Heart left ventricle (tissue), 16 donors: Measurements from ENCODE around the gene CRELD2. TPM values are rescaled to one million over a fixed set of nuclear protein-coding genes. Genes with fewer than 3 reads are reported as not detected.

Experiments
- ATAC-seq, 4 donors: fragments of 200-7000 bp; cut with Tn5 transposase; one replicate each; pipeline ENCODE4 v1.9.1; 2020 to 2022; ENCODE audit warnings: moderate library complexity in 4 of 4, mild to moderate bottlenecking in 3 of 4, moderate number of reproducible peaks in 1 of 4
- DNase-seq, 5 donors: peaks; one replicate each; pipeline ENCODE4 v3.0.0-alpha.2; 2020
- H3K27ac ChIP-seq, 12 donors: fragments of 200-600 bp; sonication (generic) in 4 of 12; one replicate each; pipeline versions ENCODE4 v1.5.0 to v1.8.0; 2016 to 2022; ENCODE audit warnings: mild to moderate bottlenecking in 2 of 12
- H3K27me3 ChIP-seq, 9 donors: fragments of 200-600 bp; sonication (generic) in 2 of 9; one replicate each; pipeline versions ENCODE4 v1.5.1 to v1.8.0; 2016 to 2022; ENCODE audit warnings: mild to moderate bottlenecking in 3 of 9
- H3K36me3 ChIP-seq, 9 donors: fragments of 200-600 bp; sonication (generic) in 2 of 9; one replicate each; pipeline versions ENCODE4 v1.5.0 to v1.8.0; 2018 to 2022; ENCODE audit warnings: mild to moderate bottlenecking in 2 of 9
- H3K4me1 ChIP-seq, 12 donors: fragments of 200-600 bp; sonication (generic) in 4 of 12; one replicate each; pipeline versions ENCODE4 v1.5.0 to v1.8.0; 2016 to 2022; ENCODE audit warnings: mild to moderate bottlenecking in 3 of 12
- H3K4me3 ChIP-seq, 12 donors: fragments of 200-600 bp; sonication (generic) in 4 of 12; one replicate each; pipeline versions ENCODE4 v1.5.0 to v1.8.0; 2017 to 2022; ENCODE audit warnings: mild to moderate bottlenecking in 9 of 12, moderate library complexity in 4 of 12
- H3K9me3 ChIP-seq, 12 donors: fragments of 200-600 bp; sonication (generic) in 4 of 12; one replicate each; pipeline versions ENCODE4 v1.5.0 to v1.8.0; 2016 to 2022; ENCODE audit warnings: mild to moderate bottlenecking in 1 of 12
- POLR2A ChIP-seq, 2 donors: fragments of 450-650 bp; IDR thresholded peaks; one replicate each; pipeline ENCODE4 v1.6.1; 2017; ENCODE audit warnings: antibody characterized with exemption in 2 of 2, mild to moderate bottlenecking in 2 of 2, moderate library complexity in 2 of 2
- WGBS, 4 donors: extraction: QIAGEN DNeasy Blood & Tissue Kit in 2 of 4; methylation state at CpG; one replicate each; pipeline versions ENCODE4 v1.1.5 to v1.1.7; 2013 to 2018; 5-methylcytosine and 5-hydroxymethylcytosine counted together
- intact Hi-C, 10 donors: fragments of 100-400 bp; cut with DNase I; formaldehyde crosslinking; loops; one replicate each; pipeline versions ENCODE4 v1.11.1 to v1.14.2; 2022
- polyA plus RNA-seq, 2 donors: library from polyadenylated mRNA; stranded (reverse); fragments of 200-250 nt; gene quantifications; one replicate each; pipeline ENCODE4 v1.2.3, GENCODE V29; 2013
- total RNA-seq, 9 donors: library from RNA; depleted of rRNA in 2 of 9; stranded (reverse); fragments of >200 nt in 2 of 9; fragmentation: NEBNext Ultra II Directional in 3 of 9; extraction: Animal tissue kit (Norgen Biotek cat#: 25700) in 3 of 9; gene quantifications; one replicate each; pipeline versions ENCODE4 v1.1.0 to v1.2.4, GENCODE V29; 2016 to 2023
- TF ChIP-seq, protein P1 (sequence below), 12 donors: fragments of 200-600 bp; sonication (generic) in 4 of 12; IDR thresholded peaks; one replicate each; pipeline versions ENCODE4 v1.5.0 to v1.8.0; 2018 to 2022; ENCODE audit warnings: antibody characterized with exemption in 12 of 12, mild to moderate bottlenecking in 5 of 12
- donor health status: ischemic (EF 13 %, LVEDD 7.1; RV severe dilation, severe dysfunction).
- donor health status: healthy with polysubstance abuse.
- donor health status: DM: no; HTN: yes; CAD: no.
- donor health status: DM: no; HTN: no; CAD: no.
- donor health status: ischemic (EF 25% LVEDD 6.9; RV normal size, moderate dysfunction).
- donor health status: ischemic (EF 25% LVEDD 5.7; RV mildly dilated, moderate dysfunction).
- donor health status: healthy.
- donor health status: DM: yes; HTN: yes; CAD: no.
- donor health status: ischemic (EF 35%, LVEDD 5.7; RV mildly dilated, moderate dysfunction).
- donor health status: nonischemic (EF 11% LVEDD 7.7; RV severe dilation, severe dysfunction).
- donor health status: DM: yes; HTN: yes; CAD: no.
- donor health status: PGD.
- donor health status: ischemic (EF 29% LVEDD 5.4; RV normal size, mild dysfunction).
- donor health status: nonischemic (EF 23%, LVEDD 6.1; RV moderate dilation, normal function).

Gene CRELD2
- total and polyA plus RNA-seq, 11 donors, result 15.0 to 70.3 (median 21.6) TPM

DNA sequence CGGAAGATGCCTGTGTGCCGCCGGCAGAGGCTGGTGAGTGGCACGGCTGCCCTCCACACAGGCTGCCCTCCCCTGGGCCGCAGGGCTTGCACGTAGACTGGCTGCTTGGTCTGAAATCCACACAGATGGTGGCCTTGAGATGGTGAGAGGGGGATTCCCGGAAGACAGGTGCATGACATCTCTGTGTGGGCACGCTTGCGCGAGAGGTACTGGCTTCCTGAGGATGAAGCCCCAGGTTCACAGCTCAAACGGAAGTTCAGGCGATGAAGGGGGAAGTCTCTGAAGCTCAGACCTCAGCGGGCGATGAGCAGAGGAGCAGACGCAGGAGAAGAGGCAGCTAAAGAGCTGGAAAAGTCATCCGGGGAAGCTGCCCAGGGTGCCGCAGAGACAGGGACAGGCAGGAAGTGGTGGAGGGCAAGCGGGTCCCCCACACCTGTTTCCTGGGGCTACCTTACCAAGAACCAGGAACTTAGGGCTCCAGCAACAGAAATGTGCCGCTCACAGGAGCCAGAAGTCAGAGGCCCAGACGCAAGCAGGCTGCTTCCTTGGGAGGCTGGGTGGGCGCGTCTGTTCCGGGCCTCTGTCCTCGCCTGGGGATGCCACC lies 7.2 kb downstream of the CRELD2 start:
- no peaks in the 10 kb centered on the region for H3K9me3 ChIP-seq
- peak overlapping the region in 1 of 12 donors; percentile 81 for H3K27ac ChIP-seq
- ATAC-seq, result no peak
- WGBS, 4 donors, result 84 to 96% (median 92%) methylated on average over 24 of the region's 24 CpGs
- H3K4me3 ChIP-seq, result peak overlapping the region in 1 of 12 donors; percentile 21
- peaks cover 0 to 41% (median 23%) of the 10 kb centered on the region in 9 donors for H3K36me3 ChIP-seq
- H3K4me1 ChIP-seq, result peaks cover 0 to 17% (median 6%) of the 10 kb centered on the region in 12 donors
- DNase-seq, result no peak
- intact Hi-C loops, result loop anchor here in 5 of 10 donors (10.0 kb wide), 4 partner anchors 151 to 259 kb away; partner anchors contain the start of gene TRABD (in 1 of the 5)
- no peak for TF ChIP-seq POLR2A (IDR thresholded peaks at IDR 0.05)
- TF ChIP-seq, protein P1, sequence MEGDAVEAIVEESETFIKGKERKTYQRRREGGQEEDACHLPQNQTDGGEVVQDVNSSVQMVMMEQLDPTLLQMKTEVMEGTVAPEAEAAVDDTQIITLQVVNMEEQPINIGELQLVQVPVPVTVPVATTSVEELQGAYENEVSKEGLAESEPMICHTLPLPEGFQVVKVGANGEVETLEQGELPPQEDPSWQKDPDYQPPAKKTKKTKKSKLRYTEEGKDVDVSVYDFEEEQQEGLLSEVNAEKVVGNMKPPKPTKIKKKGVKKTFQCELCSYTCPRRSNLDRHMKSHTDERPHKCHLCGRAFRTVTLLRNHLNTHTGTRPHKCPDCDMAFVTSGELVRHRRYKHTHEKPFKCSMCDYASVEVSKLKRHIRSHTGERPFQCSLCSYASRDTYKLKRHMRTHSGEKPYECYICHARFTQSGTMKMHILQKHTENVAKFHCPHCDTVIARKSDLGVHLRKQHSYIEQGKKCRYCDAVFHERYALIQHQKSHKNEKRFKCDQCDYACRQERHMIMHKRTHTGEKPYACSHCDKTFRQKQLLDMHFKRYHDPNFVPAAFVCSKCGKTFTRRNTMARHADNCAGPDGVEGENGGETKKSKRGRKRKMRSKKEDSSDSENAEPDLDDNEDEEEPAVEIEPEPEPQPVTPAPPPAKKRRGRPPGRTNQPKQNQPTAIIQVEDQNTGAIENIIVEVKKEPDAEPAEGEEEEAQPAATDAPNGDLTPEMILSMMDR (IDR thresholded peaks at IDR 0.05), result no peak
- peaks cover 0 to 9% (median 5%) of the 10 kb centered on the region in 9 donors for H3K27me3 ChIP-seq

DNA sequence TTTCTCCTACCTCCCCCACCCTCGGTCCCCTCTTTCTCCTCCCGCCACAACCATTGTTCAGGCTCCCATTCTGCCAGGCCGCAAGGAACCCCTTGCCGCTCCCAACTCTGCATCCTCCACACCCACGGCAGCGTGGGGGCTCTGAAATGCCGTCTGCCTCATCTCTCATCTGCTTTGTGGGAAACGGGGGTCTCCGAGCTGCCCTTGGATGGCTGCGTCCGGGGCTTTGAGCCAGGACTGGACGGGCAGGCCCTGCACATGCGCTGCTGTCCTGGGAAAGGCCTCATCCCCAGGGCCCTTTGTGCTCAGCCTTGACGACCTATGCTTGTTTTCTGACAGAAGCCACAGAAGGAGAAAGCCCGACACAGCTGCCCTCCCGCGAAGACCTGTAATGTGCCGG lies 8.5 kb downstream of the CRELD2 start:
- no peak overlapping the region for H3K27ac ChIP-seq
- DNase-seq (no peak), ATAC-seq (no peak)
- peaks cover 0 to 9% (median 5%) of the 10 kb centered on the region in 9 donors for H3K27me3 ChIP-seq
- TF ChIP-seq, protein P1 (IDR thresholded peaks at IDR 0.05), result no peak
- TF ChIP-seq POLR2A (IDR thresholded peaks at IDR 0.05), result no peak
- intact Hi-C loops, result loop anchor here in 5 of 10 donors (10.0 kb wide), 4 partner anchors 152 to 258 kb away; partner anchors contain the start of gene TRABD (in 1 of the 5)
- WGBS, 4 donors, result 81 to 86% (median 84%) methylated on average over 17 to 18 of the region's 18 CpGs
- H3K9me3 ChIP-seq, result no peaks in the 10 kb centered on the region
- no peak overlapping the region for H3K4me3 ChIP-seq
- peaks cover 0 to 28% (median 14%) of the 10 kb centered on the region in 9 donors for H3K36me3 ChIP-seq
- peaks cover 0 to 30% (median 17%) of the 10 kb centered on the region in 12 donors for H3K4me1 ChIP-seq

DNA sequence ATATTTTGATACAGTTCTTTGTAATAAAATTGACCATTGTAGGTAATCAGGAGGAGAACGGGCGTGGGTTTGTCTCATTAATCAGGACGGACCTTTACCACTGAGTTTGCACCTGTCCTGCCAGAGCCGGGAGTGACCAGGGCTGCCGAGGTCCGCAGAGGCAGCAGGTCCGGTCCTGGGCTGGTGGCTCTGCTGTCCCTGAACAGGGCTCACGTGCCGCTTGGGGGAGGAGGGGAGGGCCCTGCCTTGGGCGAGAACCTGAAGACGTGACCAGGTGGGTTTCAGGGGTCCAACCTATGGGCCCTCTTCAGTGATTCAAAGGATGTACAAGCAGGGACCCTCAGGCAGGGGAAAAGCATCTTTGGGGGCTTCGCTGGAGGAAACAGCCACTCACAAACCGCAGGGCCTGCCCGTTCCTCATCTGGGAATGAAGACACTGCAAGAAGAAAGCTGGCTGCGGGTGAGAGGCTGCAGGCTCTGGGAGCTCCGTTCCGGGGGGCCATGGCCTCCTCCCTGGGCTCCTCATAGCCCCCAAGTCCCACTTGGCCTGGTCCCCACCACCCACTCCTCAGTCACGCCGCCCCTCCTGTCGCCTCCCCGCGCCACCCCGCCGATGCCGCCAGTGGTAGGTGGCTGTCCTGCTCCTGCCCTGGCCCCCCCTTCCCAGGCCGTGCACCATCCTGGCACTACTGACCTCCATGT lies 9.2 kb downstream of the CRELD2 start:
- 88 to 96% (median 93%) methylated on average over 26 of the region's 26 CpGs for whole genome bisulfite sequencing, 4 donors

More for the DNA sequence above, 9.2 kb downstream of the CRELD2 start:
- DNase-seq, result no peak
- Histone ChIP-seq H3K9me3 (no peaks in the 10 kb centered on the region), H3K36me3 (peaks cover 0 to 25% (median 14%) of the 10 kb centered on the region in 9 donors), H3K4me1 (peaks cover 0 to 35% (median 18%) of the 10 kb centered on the region in 12 donors), H3K27me3 (peaks cover 0 to 9% (median 5%) of the 10 kb centered on the region in 9 donors), H3K27ac (no peak overlapping the region), H3K4me3 (no peak overlapping the region)
- no peak for TF ChIP-seq POLR2A (IDR thresholded peaks at IDR 0.05)
- TF ChIP-seq, protein P1 (IDR thresholded peaks at IDR 0.05), result no peak
- ATAC-seq, result no peak
- intact Hi-C loops, result loop anchor here in 7 of 10 donors (1.0 to 10.0 kb wide), 7 partner anchors 65 to 257 kb away; partner anchors contain the start of gene TRABD (in 1 of the 7)
